Head of caudate nucleus (tissue), 42 donors: ENCODE results near the gene GRIK2.
"Not testable (repeated sequence)": the region's sequence is repeated elsewhere in the genome, so short reads cannot be mapped to it uniquely, and the experiment has no call there.

Source experiments
- DNase-seq, 42 donors: peaks; one replicate each; pipeline versions ENCODE4 v3.0.0 to v3.0.0-alpha.2; 2020 to 2021; ENCODE audit warnings: mixed read lengths in 7 of 42
- intact Hi-C: fragments of 100-400 bp; cut with DNase I; formaldehyde crosslinking; loops from one replicate; pipeline ENCODE4 v1.15.0; 2022

GRIK2 gene

GRCh38 chr6:102022803-102023202 is 629.3 kb downstream of the GRIK2 start:
- no peak for DNase-seq
- intact Hi-C loops, result no loop called here

GRCh38 chr6:102023977-102024657 is 630.6 kb downstream of the GRIK2 start:
- intact Hi-C loops, result no loop called here
- no peak for DNase-seq

GRCh38 chr6:102026649-102027048 is 633.1 kb downstream of the GRIK2 start:
- intact Hi-C loops, result no loop called here
- DNase-seq, result no peak

GRCh38 chr6:102028176-102028575 is 634.7 kb downstream of the GRIK2 start:
- intact Hi-C loops, result no loop called here
- DNase-seq, result no peak

- intact Hi-C loops, result no loop called here
- no peak for DNase-seq
Measured at GRCh38 chr6:102038964-102039363, 645.5 kb downstream of the GRIK2 start.

- intact Hi-C loops, result no loop called here
- no peak for DNase-seq
Measured at GRCh38 chr6:102039441-102039840, 645.9 kb downstream of the GRIK2 start.

GRCh38 chr6:102051001-102051400 is 657.5 kb downstream of the GRIK2 start:
- intact Hi-C loops, result no loop called here
- DNase-seq, result no peak

- intact Hi-C loops, result no loop called here
- DNase-seq, result no peak
Measured at GRCh38 chr6:102051720-102052119, 658.2 kb downstream of the GRIK2 start.

- intact Hi-C loops, result no loop called here
- DNase-seq, result no peak
Measured at GRCh38 chr6:102064142-102064541, 670.6 kb downstream of the GRIK2 start.

GRCh38 chr6:102066301-102066700 is 672.8 kb downstream of the GRIK2 start:
- no peak for DNase-seq
- intact Hi-C loops, result no loop called here

- intact Hi-C loops, result no loop called here
Measured at GRCh38 chr6:102068349-102068929, 674.9 kb downstream of the GRIK2 start.

GRCh38 chr6:102075539-102075938 is 682.0 kb downstream of the GRIK2 start:
- DNase-seq, result no peak
- intact Hi-C loops, result no loop called here

More at GRCh38 chr6:102068349-102068929, 674.9 kb downstream of the GRIK2 start:
- DNase-seq, result no peak

GRCh38 chr6:102085257-102085656 is 691.7 kb downstream of the GRIK2 start:
- no peak for DNase-seq
- intact Hi-C loops, result no loop called here

- intact Hi-C loops, DNase-seq: not testable (repeated sequence)
Measured at GRCh38 chr6:102088160-102088559, 694.7 kb downstream of the GRIK2 start.

- intact Hi-C loops, result no loop called here
- no peak for DNase-seq
Measured at GRCh38 chr6:102114402-102114801, 720.9 kb downstream of the GRIK2 start.

- no peak for DNase-seq
- intact Hi-C loops, result no loop called here
Measured at GRCh38 chr6:102115911-102116310, 722.4 kb downstream of the GRIK2 start.

- intact Hi-C loops, result no loop called here
- DNase-seq, result no peak
Measured at GRCh38 chr6:102118034-102118433, 724.5 kb downstream of the GRIK2 start.
